Trophoblast cell (in vitro differentiated cells and primary cell): ENCODE measurements around the gene DNMBP.

Experiments
- DNase-seq, 2 donors: peaks; one replicate each; pipeline ENCODE4 v3.0.0-alpha.2; 2016
- H2AFZ ChIP-seq: 2 replicates; pipeline ENCODE4 v1.6.1; 2013; ENCODE audit warnings: low read length, moderate library complexity, mild to moderate bottlenecking; ENCODE audit not compliant: insufficient read depth, poor library complexity
- H2AK5ac ChIP-seq: 2 replicates; pipeline ENCODE4 v1.6.1; 2013; ENCODE audit warnings: mild to moderate bottlenecking, low read length
- H2BK120ac ChIP-seq: 2 replicates; pipeline ENCODE4 v1.6.1; 2013; ENCODE audit warnings: low read length, mild to moderate bottlenecking, moderate library complexity; ENCODE audit not compliant: insufficient read depth, poor library complexity
- H2BK12ac ChIP-seq: 2 replicates; pipeline ENCODE4 v1.6.1; 2013; ENCODE audit warnings: mild to moderate bottlenecking, low read length, moderate library complexity
- H2BK5ac ChIP-seq: 2 replicates; pipeline ENCODE4 v1.6.1; 2013; ENCODE audit warnings: low read length, low read depth, moderate library complexity, mild to moderate bottlenecking; ENCODE audit not compliant: poor library complexity
- H3K14ac ChIP-seq: 2 replicates; pipeline ENCODE4 v1.6.1; 2013; ENCODE audit warnings: mild to moderate bottlenecking, low read length
- H3K18ac ChIP-seq: 2 replicates; pipeline ENCODE4 v1.6.1; 2013; ENCODE audit warnings: mild to moderate bottlenecking, low read length
- H3K23ac ChIP-seq: 2 replicates; pipeline ENCODE4 v1.6.1; 2013; ENCODE audit warnings: low read length
- H3K27ac ChIP-seq: 2 replicates; pipeline ENCODE4 v1.5.1; 2013; ENCODE audit warnings: low read depth, mild to moderate bottlenecking, inconsistent platforms, low read length, moderate library complexity
- H3K27me3 ChIP-seq: 2 replicates; pipeline ENCODE4 v1.6.1; 2013; ENCODE audit warnings: inconsistent platforms, mild to moderate bottlenecking, low read length, moderate library complexity; ENCODE audit not compliant: insufficient read depth
- H3K36me3 ChIP-seq, 2 experiments: 1 replicate in 1 of 2; 2 replicates in 1 of 2; pipeline ENCODE4 v1.6.1; 2013; ENCODE audit warnings: low read length in 2 of 2, mild to moderate bottlenecking in 2 of 2, moderate library complexity in 1 of 2; ENCODE audit not compliant: insufficient read depth in 2 of 2, control insufficient read depth in 1 of 2
- H3K4ac ChIP-seq: 2 replicates; pipeline ENCODE4 v1.6.1; 2013; ENCODE audit warnings: low read depth, mild to moderate bottlenecking, low read length, moderate library complexity
- H3K4me1 ChIP-seq, 2 experiments: 1 replicate in 1 of 2; 2 replicates in 1 of 2; pipeline ENCODE4 v1.6.1; 2013; ENCODE audit warnings: low read length in 2 of 2, mild to moderate bottlenecking in 2 of 2, moderate library complexity in 1 of 2; ENCODE audit not compliant: insufficient read depth in 2 of 2, control insufficient read depth in 1 of 2
- H3K4me2 ChIP-seq: 2 replicates; pipeline ENCODE4 v1.6.1; 2013; ENCODE audit warnings: inconsistent platforms, mild to moderate bottlenecking, low read length, moderate library complexity
- H3K4me3 ChIP-seq: 2 replicates; pipeline ENCODE4 v1.5.1; 2013; ENCODE audit warnings: mild to moderate bottlenecking, low read depth, low read length, inconsistent platforms
- H3K79me1 ChIP-seq: one replicate; pipeline ENCODE4 v1.6.1; 2013; ENCODE audit warnings: low read length
- H3K79me2 ChIP-seq: 2 replicates; pipeline ENCODE4 v1.6.1; 2013; ENCODE audit warnings: low read length, mild to moderate bottlenecking; ENCODE audit not compliant: control insufficient read depth, insufficient read depth, poor library complexity
- H3K9ac ChIP-seq: 2 replicates; pipeline ENCODE4 v1.6.1; 2013; ENCODE audit warnings: mild to moderate bottlenecking, low read length
- H3K9me3 ChIP-seq: 2 replicates; pipeline ENCODE4 v1.6.1; 2013; ENCODE audit warnings: low read depth, mild to moderate bottlenecking, control low read depth, inconsistent platforms, low read length; ENCODE audit not compliant: insufficient read depth
- H4K12ac ChIP-seq: 2 replicates; pipeline ENCODE4 v1.6.1; 2013; ENCODE audit warnings: low read depth, mild to moderate bottlenecking, low read length, moderate library complexity
- H4K8ac ChIP-seq: 2 replicates; pipeline ENCODE4 v1.6.1; 2013; ENCODE audit warnings: low read depth, mild to moderate bottlenecking, low read length, moderate library complexity
- H4K91ac ChIP-seq: one replicate; pipeline ENCODE4 v1.6.1; 2013; ENCODE audit warnings: low read depth, mild to moderate bottlenecking, low read length, moderate library complexity
- WGBS: extraction: QIAGEN DNeasy Blood & Tissue Kit; methylation state at CpG from one replicate; pipeline ENCODE4 v1.1.7; 2013; ENCODE audit warnings: missing lambda C conversion rate; ENCODE audit not compliant: insufficient read length, insufficient coverage; ENCODE audit errors: extremely low coverage; 5-methylcytosine and 5-hydroxymethylcytosine counted together

Gene DNMBP

DNA sequence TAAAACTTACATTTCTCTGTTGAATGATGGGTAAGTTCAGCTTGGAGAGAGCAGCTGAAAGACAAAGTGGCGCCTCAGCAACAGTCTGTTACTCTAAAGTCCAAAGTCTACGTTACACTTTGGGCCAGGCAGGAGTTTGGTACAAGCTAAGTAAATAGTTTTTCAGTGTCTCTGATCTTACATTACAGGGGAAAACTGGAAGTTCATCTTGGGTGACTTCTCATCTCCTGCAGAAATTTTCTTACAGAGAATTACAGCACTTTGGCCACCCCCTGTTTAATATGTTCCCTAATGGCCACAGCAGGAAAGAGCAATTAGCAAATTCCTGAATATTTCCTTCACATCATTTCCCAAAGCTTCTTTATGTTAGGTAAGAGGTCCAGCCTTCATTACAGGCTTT, 160.2 kb downstream of the DNMBP start:
- Histone ChIP-seq H3K4me2 (no peak overlapping the region), H3K4ac (no peak overlapping the region), H3K4me3 (no peak overlapping the region), H3K27me3 (no peaks in the 10 kb centered on the region), H4K91ac (no peak overlapping the region), H2AFZ (no peak overlapping the region), H3K4me1 (no peaks in the 10 kb centered on the region), H3K79me1 (no peaks in the 10 kb centered on the region), H3K9ac (no peak overlapping the region), H3K36me3 (no peaks in the 10 kb centered on the region), H3K79me2 (no peaks in the 10 kb centered on the region), H2AK5ac (no peak overlapping the region), H2BK12ac (no peak overlapping the region), H4K8ac (no peak overlapping the region), H4K12ac (no peak overlapping the region), H3K9me3 (no peaks in the 10 kb centered on the region), H3K23ac (no peak overlapping the region), H2BK120ac (no peak overlapping the region), H3K27ac (no peak overlapping the region), H2BK5ac (no peak overlapping the region), H3K14ac (no peak overlapping the region), H3K18ac (no peak overlapping the region)
- DNase-seq: peak in 1 of 2 donors; percentile 17
- WGBS: no CpG with 5 or more reads among the region's 2 CpGs

- Histone ChIP-seq H3K79me2 (no peaks in the 10 kb centered on the region), H4K12ac (no peak overlapping the region), H3K18ac (no peak overlapping the region), H2BK120ac (no peak overlapping the region), H3K14ac (no peak overlapping the region), H3K4me2 (no peak overlapping the region), H4K91ac (no peak overlapping the region), H3K4me1 (no peaks in the 10 kb centered on the region), H3K36me3 (no peaks in the 10 kb centered on the region), H4K8ac (no peak overlapping the region), H3K4ac (no peak overlapping the region), H2AFZ (no peak overlapping the region), H3K9ac (no peak overlapping the region), H2AK5ac (no peak overlapping the region), H3K9me3 (no peaks in the 10 kb centered on the region), H2BK12ac (no peak overlapping the region), H3K23ac (no peak overlapping the region), H3K79me1 (no peaks in the 10 kb centered on the region), H3K27ac (no peak overlapping the region), H3K4me3 (no peak overlapping the region), H2BK5ac (no peak overlapping the region), H3K27me3 (no peaks in the 10 kb centered on the region)
- DNase-seq: no peak
- no CpG with 5 or more reads among the region's 7 CpGs for WGBS
Observed at GRCh38 chr10:99849057-99849456, 160.7 kb downstream of the DNMBP start.

- no CpG with 5 or more reads among the region's 18 CpGs for WGBS
- no peak overlapping the region for H3K14ac ChIP-seq
- H3K79me2 ChIP-seq: no peaks in the 10 kb centered on the region
- H4K8ac ChIP-seq: no peak overlapping the region
- no peak overlapping the region for H4K12ac ChIP-seq
- H2AK5ac ChIP-seq: no peak overlapping the region
- DNase-seq: peak; percentile 81 to 97
- H3K27me3 ChIP-seq: no peaks in the 10 kb centered on the region
- no peak overlapping the region for H3K23ac ChIP-seq
- peak overlapping the region; percentile 55 for H3K4me2 ChIP-seq
- no peak overlapping the region for H3K18ac ChIP-seq
- H3K79me1 ChIP-seq: no peaks in the 10 kb centered on the region
- H2AFZ ChIP-seq: no peak overlapping the region
- no peak overlapping the region for H2BK120ac ChIP-seq
- no peak overlapping the region for H3K9ac ChIP-seq
- no peaks in the 10 kb centered on the region for H3K36me3 ChIP-seq
- no peaks in the 10 kb centered on the region for H3K9me3 ChIP-seq
- H2BK5ac ChIP-seq: no peak overlapping the region
- H3K4me1 ChIP-seq: no peaks in the 10 kb centered on the region
- H3K4ac ChIP-seq: no peak overlapping the region
- no peak overlapping the region for H3K4me3 ChIP-seq
- no peak overlapping the region for H4K91ac ChIP-seq
- H2BK12ac ChIP-seq: no peak overlapping the region
- no peak overlapping the region for H3K27ac ChIP-seq
Observed at GRCh38 chr10:99845837-99846382, 163.8 kb downstream of the DNMBP start.

DNA sequence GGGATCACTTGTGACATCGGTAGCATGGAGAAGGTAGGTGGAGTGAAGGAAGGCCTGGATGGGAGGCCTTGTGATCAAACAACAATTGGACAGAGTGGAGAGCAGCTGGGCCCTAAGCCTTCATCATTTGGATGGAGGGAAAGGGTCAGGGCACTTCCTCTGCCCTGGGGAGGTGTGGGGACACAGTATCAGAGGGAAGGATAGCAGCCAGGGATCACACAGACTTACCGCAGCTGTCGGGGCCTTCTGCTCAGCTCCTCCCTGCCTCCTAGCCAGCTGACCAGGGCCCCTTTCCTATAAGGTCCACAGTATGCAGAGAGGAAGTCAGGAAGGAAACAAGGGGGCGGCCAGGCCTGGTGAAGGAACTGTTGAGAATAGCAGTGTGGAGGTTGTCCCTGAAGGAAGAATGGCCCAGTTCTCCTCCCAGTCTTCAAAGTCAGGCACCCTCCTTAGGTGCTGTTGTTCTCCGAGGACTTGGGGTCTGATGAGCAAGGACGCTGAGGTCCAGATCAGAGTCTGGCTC, 165.3 kb downstream of the DNMBP start:
- H3K79me1 ChIP-seq: no peaks in the 10 kb centered on the region
- no peak overlapping the region for H2BK120ac ChIP-seq
- no peak overlapping the region for H3K4ac ChIP-seq
- WGBS: no CpG with 5 or more reads among the region's 6 CpGs
- no peak overlapping the region for H3K18ac ChIP-seq
- no peak overlapping the region for H2BK12ac ChIP-seq
- no peak overlapping the region for H2BK5ac ChIP-seq
- no peak overlapping the region for H4K8ac ChIP-seq
- H3K27ac ChIP-seq: no peak overlapping the region
- no peaks in the 10 kb centered on the region for H3K36me3 ChIP-seq
- no peak overlapping the region for H2AK5ac ChIP-seq
- no peaks in the 10 kb centered on the region for H3K9me3 ChIP-seq
- H2AFZ ChIP-seq: no peak overlapping the region
- H3K4me2 ChIP-seq: no peak overlapping the region
- no peaks in the 10 kb centered on the region for H3K79me2 ChIP-seq
- no peak overlapping the region for H3K14ac ChIP-seq
- H3K9ac ChIP-seq: no peak overlapping the region
- no peak overlapping the region for H3K23ac ChIP-seq
- H3K27me3 ChIP-seq: no peaks in the 10 kb centered on the region
- H3K4me1 ChIP-seq: no peaks in the 10 kb centered on the region
- DNase-seq: no peak
- no peak overlapping the region for H3K4me3 ChIP-seq
- H4K12ac ChIP-seq: no peak overlapping the region
- no peak overlapping the region for H4K91ac ChIP-seq
